HUES6 (cell line): ENCODE data around the gene KRT16.
"Not testable (repeated sequence)": the region's sequence is repeated elsewhere in the genome, so short reads cannot be mapped to it uniquely, and the experiment has no call there.

Source experiments
- H3K27ac ChIP-seq: 2 replicates; pipeline ENCODE4 v1.7.0; 2013; ENCODE audit warnings: low read depth, mild to moderate bottlenecking, low read length, inconsistent platforms
- H3K27me3 ChIP-seq: 2 replicates; pipeline ENCODE4 v1.6.1; 2013; ENCODE audit warnings: low read length; ENCODE audit not compliant: control insufficient read depth, insufficient read depth
- H3K36me3 ChIP-seq: 2 replicates; pipeline ENCODE4 v1.6.1; 2013; ENCODE audit warnings: low read length; ENCODE audit not compliant: control insufficient read depth, insufficient read depth
- H3K4me1 ChIP-seq: 2 replicates; pipeline ENCODE4 v1.6.1; 2013; ENCODE audit warnings: low read length; ENCODE audit not compliant: control insufficient read depth, insufficient read depth
- H3K4me3 ChIP-seq: 2 replicates; pipeline ENCODE4 v1.5.1; 2013; ENCODE audit warnings: low read depth, low read length
- H3K9ac ChIP-seq: one replicate; pipeline ENCODE4 v1.6.1; 2013; ENCODE audit warnings: mild to moderate bottlenecking, low read length
- H3K9me3 ChIP-seq: 2 replicates; pipeline ENCODE4 v1.6.1; 2013; ENCODE audit warnings: low read depth, low read length; ENCODE audit not compliant: control insufficient read depth, insufficient read depth

The KRT16 gene

DNA sequence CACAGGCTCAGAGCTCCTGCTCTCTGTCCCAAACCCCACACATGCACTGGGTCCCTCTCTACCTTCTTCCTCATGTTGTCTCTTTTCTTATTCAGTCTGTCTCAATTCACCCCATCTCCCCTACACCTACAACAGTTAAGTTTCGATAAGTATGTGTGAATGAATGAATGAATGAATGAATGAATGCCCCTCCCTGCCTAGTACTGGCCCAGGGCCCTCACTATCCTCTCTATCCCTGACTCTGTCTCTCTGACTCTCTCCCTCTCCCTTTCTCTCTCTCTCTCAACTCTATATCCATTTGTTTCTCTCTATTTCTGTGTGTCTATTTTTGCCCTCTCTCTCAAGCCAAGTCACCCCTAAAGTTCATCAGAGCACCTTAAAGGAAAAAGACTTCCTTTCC lies 34.0 kb downstream of the KRT16 start:
- Histone ChIP-seq H3K9me3 (no peaks in the 10 kb centered on the region), H3K36me3 (no peaks in the 10 kb centered on the region), H3K4me1 (peaks cover 8% of the 10 kb centered on the region), H3K27ac (no peak overlapping the region), H3K9ac (no peak overlapping the region), H3K27me3 (peaks cover 10% of the 10 kb centered on the region; the same call in 1 of the 2 replicates), H3K4me3 (no peak overlapping the region)

DNA sequence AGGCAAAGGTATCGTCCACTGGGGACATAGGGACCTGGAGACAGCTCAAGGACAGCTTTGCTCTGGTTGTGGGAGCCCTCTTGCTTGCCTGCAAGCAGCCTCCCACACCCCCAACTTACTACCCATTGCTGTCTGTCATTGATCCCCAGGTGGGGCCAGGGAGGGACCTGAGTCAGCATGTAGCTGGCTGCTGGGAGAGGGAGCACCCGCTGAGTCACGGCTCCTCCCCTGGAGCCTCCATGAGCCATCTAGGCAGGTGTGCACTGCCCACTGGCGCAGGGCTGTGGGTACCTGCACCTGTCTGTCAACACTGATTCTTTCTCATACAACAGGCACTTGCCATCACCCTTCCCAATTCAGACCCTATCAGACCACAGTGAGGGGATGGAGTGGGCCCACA lies 35.8 kb downstream of the KRT16 start:
- not testable (repeated sequence) for H3K4me3 ChIP-seq, H3K4me1 ChIP-seq, H3K36me3 ChIP-seq, H3K9ac ChIP-seq, H3K9me3 ChIP-seq, H3K27ac ChIP-seq
- peaks cover 10% of the 10 kb centered on the region; the same call in 1 of the 2 replicates for H3K27me3 ChIP-seq

GRCh38 chr17:41575336-41575735 lies 37.2 kb downstream of the KRT16 start:
- no peak overlapping the region for H3K9ac ChIP-seq
- H3K36me3 ChIP-seq, result no peaks in the 10 kb centered on the region
- H3K27ac ChIP-seq, result no peak overlapping the region
- H3K4me1 ChIP-seq, result peaks cover 8% of the 10 kb centered on the region
- peaks cover 4% of the 10 kb centered on the region; the same call in 1 of the 2 replicates for H3K27me3 ChIP-seq
- H3K9me3 ChIP-seq, result no peaks in the 10 kb centered on the region
- H3K4me3 ChIP-seq, result no peak overlapping the region

GRCh38 chr17:41571561-41572434 lies 40.8 kb downstream of the KRT16 start, which contains the start of gene KRT9:
Gene KRT9, minus strand, starts transcription at chr17:41572059. Its CDS starts 67 bp downstream, at chr17:41571992.
- Histone ChIP-seq H3K9me3 (no peaks in the 10 kb centered on the region), H3K4me3 (no peak within 1 kb of the TSS), H3K36me3 (no peaks in the 10 kb centered on the region), H3K9ac (no peak within 1 kb of the TSS), H3K4me1 (no peaks in the 10 kb centered on the region), H3K27ac (no peak within 1 kb of the TSS), H3K27me3 (peaks cover 9% of the 10 kb centered on the region; the same call in 1 of the 2 replicates)

DNA sequence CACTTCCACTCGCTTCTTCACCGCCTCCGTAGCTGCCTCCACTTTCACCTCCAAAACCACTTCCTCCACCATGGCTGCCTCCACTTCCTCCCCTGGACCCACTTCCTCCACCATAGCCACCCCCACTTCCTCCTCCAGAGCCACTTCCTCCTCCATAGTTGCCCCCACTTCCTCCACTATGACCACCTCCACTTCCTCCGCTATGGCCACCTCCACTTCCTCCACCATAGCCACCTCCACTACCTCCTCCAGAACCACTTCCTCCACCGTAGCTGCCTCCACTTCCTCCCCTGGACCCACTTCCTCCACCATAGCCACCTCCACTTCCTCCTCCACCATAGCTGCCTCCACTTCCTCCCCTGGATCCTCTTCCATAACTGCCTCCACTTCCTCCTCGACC lies 45.2 kb downstream of the KRT16 start:
- no peak overlapping the region for H3K27ac ChIP-seq
- H3K9ac ChIP-seq, result no peak overlapping the region
- no peak overlapping the region for H3K4me3 ChIP-seq
- H3K36me3 ChIP-seq, result no peaks in the 10 kb centered on the region
- peaks cover 9% of the 10 kb centered on the region; the same call in 1 of the 2 replicates for H3K27me3 ChIP-seq
- H3K4me1 ChIP-seq, result peaks cover 5% of the 10 kb centered on the region; the same call in 1 of the 2 replicates
- no peaks in the 10 kb centered on the region for H3K9me3 ChIP-seq

DNA sequence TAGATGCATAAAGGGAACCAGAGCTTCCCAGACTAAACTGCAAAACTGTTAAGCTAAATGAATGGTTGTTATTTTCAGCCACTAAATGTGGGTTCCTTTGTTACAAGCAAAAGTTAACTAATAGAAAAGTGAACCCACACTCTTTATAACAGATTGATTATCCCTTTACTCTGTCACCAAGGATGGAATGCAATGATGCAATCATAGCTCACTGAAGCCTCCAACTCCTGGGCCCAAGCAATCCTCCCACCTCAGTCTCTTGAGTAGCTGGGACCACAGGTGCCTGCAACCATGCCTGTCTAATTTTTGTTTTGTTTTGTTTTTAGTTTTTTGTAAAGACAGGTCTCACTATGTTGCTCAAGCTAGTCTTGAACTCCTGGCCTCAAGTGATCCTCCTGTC lies 47.2 kb downstream of the KRT16 start:
- H3K36me3 ChIP-seq, result no peaks in the 10 kb centered on the region
- H3K9ac ChIP-seq, result no peak overlapping the region
- peaks cover 9% of the 10 kb centered on the region; the same call in 1 of the 2 replicates for H3K27me3 ChIP-seq
- H3K27ac ChIP-seq, result no peak overlapping the region
- H3K9me3 ChIP-seq, result no peaks in the 10 kb centered on the region
- peaks cover 5% of the 10 kb centered on the region; the same call in 1 of the 2 replicates for H3K4me1 ChIP-seq
- no peak overlapping the region for H3K4me3 ChIP-seq

DNA sequence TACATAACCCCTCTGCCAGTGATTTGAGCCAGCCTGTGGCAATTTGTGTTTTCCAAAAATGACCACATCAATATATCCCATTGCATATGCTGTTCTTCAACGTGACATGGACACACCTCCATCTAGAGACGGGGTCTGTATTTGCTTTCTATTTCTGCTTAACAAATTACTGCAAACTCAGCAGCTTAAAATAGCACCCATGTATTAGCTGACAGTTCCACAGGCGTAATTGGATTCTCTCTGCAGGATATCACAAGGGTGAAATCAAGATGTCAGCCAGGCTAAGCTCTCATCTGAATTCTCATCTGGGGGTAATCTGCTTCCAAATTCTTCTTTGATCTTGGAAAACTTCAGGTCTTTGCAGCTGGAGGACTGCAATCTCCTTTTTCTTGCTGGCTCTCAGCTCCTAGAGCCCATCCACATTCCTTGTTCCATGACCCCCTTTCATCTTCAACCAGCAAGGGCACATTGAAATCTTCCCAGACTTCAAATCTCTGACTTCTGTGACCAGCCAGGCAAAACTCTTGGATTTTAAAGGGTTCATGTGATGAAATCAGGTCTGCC lies 48.9 kb downstream of the KRT16 start:
- no peak overlapping the region for H3K4me3 ChIP-seq
- no peak overlapping the region for H3K27ac ChIP-seq
- no peaks in the 10 kb centered on the region for H3K36me3 ChIP-seq
- H3K9ac ChIP-seq, result no peak overlapping the region
- H3K4me1 ChIP-seq, result peaks cover 5% of the 10 kb centered on the region; the same call in 1 of the 2 replicates
- no peaks in the 10 kb centered on the region for H3K9me3 ChIP-seq
- H3K27me3 ChIP-seq, result 0 out of 2 replicates have a peak, but pooled peaks cover 5% of the 10 kb centered on the region

- H3K9ac ChIP-seq, result no peak overlapping the region
- H3K4me3 ChIP-seq, result no peak overlapping the region
- H3K27ac ChIP-seq, result no peak overlapping the region
- no peaks in the 10 kb centered on the region for H3K36me3 ChIP-seq
- H3K9me3 ChIP-seq, result no peaks in the 10 kb centered on the region
- H3K4me1 ChIP-seq, result peaks cover 5% of the 10 kb centered on the region; the same call in 1 of the 2 replicates
- no peaks in the 10 kb centered on the region for H3K27me3 ChIP-seq
These were observed 51.0 kb downstream of the KRT16 start for GRCh38 chr17:41561554-41561953.
